Panc1 (cell line): ENCODE measurements around the gene SENP1. TPM values are rescaled to one million over a fixed set of nuclear protein-coding genes. Genes with fewer than 3 reads are reported as not detected.

Experiments
- ATAC-seq: fragments of 200-7000 bp; cut with Tn5 transposase; 2 replicates; pipeline ENCODE4 v1.9.1; 2020; ENCODE audit warnings: mild to moderate bottlenecking, moderate library complexity
- BruUV-seq: library from RNA; stranded (reverse); fragments of 400-500 nt; replicated peaks from 2 replicates; lab custom pipeline; 2021; lab: Mats Ljungman, UMichigan
- CTCF ChIA-PET: fragments of 300-600 bp; sonication (Branson Sonifier 250); formaldehyde crosslinking; loops from one replicate; lab custom pipeline; 2022; ENCODE audit warnings: antibody characterized with exemption; lab: Charles Lee
- POLR2A ChIA-PET: fragments of 300-600 bp; sonication (Branson Sonifier 250); formaldehyde crosslinking; loops from one replicate; lab custom pipeline; 2022; ENCODE audit warnings: antibody characterized with exemption; lab: Charles Lee
- DNase-seq: peaks from one replicate; pipeline ENCODE4 v3.0.0-alpha.2; 2010; ENCODE audit warnings: low read depth, low spot score
- H3K27ac ChIP-seq: 2 replicates; pipeline ENCODE4 v1.5.1; 2011; ENCODE audit warnings: mild to moderate bottlenecking, low read length, inconsistent platforms
- H3K27me3 ChIP-seq: fragments of 200-500 bp; sonication (Bioruptor generic); 2 replicates; pipeline ENCODE4 v1.6.0; 2014; ENCODE audit warnings: low read length, inconsistent platforms; ENCODE audit not compliant: control insufficient read depth, insufficient read depth
- H3K36me3 ChIP-seq: fragments of 200-500 bp; sonication (Bioruptor generic); 2 replicates; pipeline ENCODE4 v1.5.1; 2014; ENCODE audit warnings: inconsistent platforms, mild to moderate bottlenecking, low read length, moderate library complexity; ENCODE audit not compliant: control insufficient read depth, insufficient read depth
- H3K4me1 ChIP-seq: 2 replicates; pipeline ENCODE4 v1.5.1; 2011; ENCODE audit warnings: inconsistent platforms, mild to moderate bottlenecking, low read length, moderate library complexity; ENCODE audit not compliant: control insufficient read depth, insufficient read depth
- H3K4me3 ChIP-seq, 2 experiments: 2 replicates each; pipeline ENCODE4 v1.5.1; 2011 to 2012; ENCODE audit warnings: low read depth in 2 of 2, low read length in 2 of 2, mild to moderate bottlenecking in 2 of 2, inconsistent platforms in 1 of 2, moderate library complexity in 1 of 2
- H3K9me3 ChIP-seq: fragments of 200-500 bp; sonication (Bioruptor generic); 2 replicates; pipeline ENCODE4 v1.5.1; 2014; ENCODE audit warnings: low read depth, mild to moderate bottlenecking, inconsistent platforms, low read length, moderate library complexity; ENCODE audit not compliant: control insufficient read depth, insufficient read depth
- CTCF ChIP-seq: fragments of 450-650 bp; IDR thresholded peaks from 2 replicates; pipeline ENCODE4 v1.5.1; 2017; ENCODE audit warnings: mild to moderate bottlenecking
- POLR2AphosphoS5 ChIP-seq: IDR thresholded peaks from 2 replicates; pipeline ENCODE4 v1.6.1; 2012; ENCODE audit warnings: mild to moderate bottlenecking, low read depth, low read length, moderate library complexity
- REST ChIP-seq, 2 experiments: IDR thresholded peaks; 2 replicates each; pipeline ENCODE4 v1.6.1; 2011 to 2012; ENCODE audit warnings: low read depth in 2 of 2, control low read depth in 1 of 2, low read length in 1 of 2, mild to moderate bottlenecking in 1 of 2, moderate library complexity in 1 of 2; ENCODE audit not compliant: insufficient read depth in 1 of 2
- SIN3A ChIP-seq: IDR thresholded peaks from 2 replicates; pipeline ENCODE4 v1.6.1; 2012; ENCODE audit warnings: low read depth, mild to moderate bottlenecking, low read length, moderate library complexity, borderline replicate concordance; ENCODE audit not compliant: insufficient read depth
- TCF7L2 ChIP-seq: IDR thresholded peaks from 2 replicates; pipeline ENCODE4 v1.6.1; 2011; ENCODE audit warnings: mild to moderate bottlenecking, low read depth, low read length, inconsistent platforms
- in situ Hi-C: cut with HindIII; loops from 2 replicates; pipeline ENCODE4 v1.10.0; 2016; ENCODE audit warnings: low sequenced_read_pairs, low pct_unique_long_range_greater_than_20kb
- intact Hi-C: fragments of 100-400 bp; cut with micrococcal nuclease; formaldehyde crosslinking; loops from one replicate; pipeline ENCODE4 v1.10.0; 2022; ENCODE audit not compliant: unreplicated experiment
- microRNA-seq: library from miRNA; unstranded; fragments of <30 nt; microRNA quantifications from one replicate; pipeline ENCODE4 v1.1.0, GENCODE V29; 2020; ENCODE audit not compliant: unreplicated experiment
- total RNA-seq: library from RNA; stranded (reverse); gene quantifications from one replicate; pipeline ENCODE4 v1.2.1, GENCODE V29; 2021; ENCODE audit not compliant: unreplicated experiment

The SENP1 gene
- total RNA-seq, 1 experiment from 2014 or later, result 35.2 TPM

DNA sequence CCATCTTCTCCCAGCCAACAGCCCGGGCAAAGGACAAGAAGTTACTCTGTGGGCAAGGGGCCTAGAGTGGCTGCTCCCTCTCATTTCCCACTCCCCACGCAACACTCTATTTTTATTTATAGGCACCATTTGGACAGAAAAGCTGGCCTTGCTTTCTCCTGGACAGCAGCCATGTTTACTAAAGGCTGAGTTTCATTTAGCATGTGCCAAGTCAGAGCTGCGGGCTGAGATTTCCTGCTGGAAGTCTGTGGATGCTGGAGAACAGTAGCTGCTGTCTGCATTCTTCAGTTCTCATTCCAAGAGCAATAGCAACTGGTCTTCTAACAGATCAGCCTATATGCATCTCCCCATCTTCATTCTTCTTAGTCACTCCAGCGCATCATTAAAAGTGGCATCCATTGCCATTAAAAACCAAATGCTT is 109.9 kb downstream of the SENP1 start:
- ChIA-PET CTCF (no interaction called here), POLR2A (no interaction called here)
- DNase-seq, result no peak
- H3K27ac ChIP-seq, result no peak overlapping the region
- H3K27me3 ChIP-seq, result peaks cover 22% of the 10 kb centered on the region
- TF ChIP-seq REST (IDR thresholded peaks at IDR 0.05; ENCODE audit: insufficient read depth in 1 of 2, low read depth in 2 of 2, low read length in 1 of 2) (no peak), CTCF (no peak), TCF7L2 (no peak), POLR2AphosphoS5 (no peak), SIN3A (no peak)
- H3K36me3 ChIP-seq, result no peaks in the 10 kb centered on the region
- in situ Hi-C loops, result no loop called here
- ATAC-seq, result no peak
- intact Hi-C loops, result no loop called here
- H3K4me1 ChIP-seq, result peaks cover 3% of the 10 kb centered on the region
- no peak overlapping the region for H3K4me3 ChIP-seq
- H3K9me3 ChIP-seq, result no peaks in the 10 kb centered on the region
- no TSS peak for BruUV-seq

- intact Hi-C loops, result no loop called here
- in situ Hi-C loops, result no loop called here
Observed at GRCh38 chr12:47993491-47993890, 112.4 kb downstream of the SENP1 start.

More at GRCh38 chr12:47993491-47993890, 112.4 kb downstream of the SENP1 start:
- DNase-seq, result no peak
- H3K36me3 ChIP-seq, result no peaks in the 10 kb centered on the region
- TF ChIP-seq REST (IDR thresholded peaks at IDR 0.05; ENCODE audit: insufficient read depth in 1 of 2, low read depth in 2 of 2, low read length in 1 of 2) (no peak), CTCF (no peak), SIN3A (no peak), POLR2AphosphoS5 (no peak), TCF7L2 (no peak)
- ATAC-seq, result no peak
- H3K9me3 ChIP-seq, result no peaks in the 10 kb centered on the region
- no TSS peak for BruUV-seq
- no peak overlapping the region for H3K4me3 ChIP-seq
- no peak overlapping the region for H3K27ac ChIP-seq
- H3K27me3 ChIP-seq, result peaks cover 8% of the 10 kb centered on the region
- H3K4me1 ChIP-seq, result no peaks in the 10 kb centered on the region; the same call in 1 of the 2 replicates
- ChIA-PET CTCF (no interaction called here), POLR2A (no interaction called here)

Small RNA genes lying within 50 kb of the gene (microRNA-seq; reads per million reads assigned to microRNA genes)
- not detected for gene MIR6505

Other genes starting within 250 kb of the SENP1 start
- gene VDR, start 201.1 kb downstream of the SENP1 start, total RNA-seq, result 3.0 TPM
- 93.7 TPM for gene TMEM106C, start 142.5 kb downstream of the SENP1 start, total RNA-seq
- 1.4 TPM for gene COL2A1, start 101.6 kb downstream of the SENP1 start, total RNA-seq
- gene PFKM, start 13.3 kb upstream of the SENP1 start, total RNA-seq, result 56.1 TPM
- 17.1 TPM for gene ASB8, start 51.4 kb upstream of the SENP1 start, total RNA-seq
- gene CCDC184, start 77.6 kb upstream of the SENP1 start, total RNA-seq, result 0.74 TPM
- gene OR10AD1, start 97.2 kb upstream of the SENP1 start, total RNA-seq, result not detected
- 13.5 TPM for gene ZNF641, start 244.8 kb upstream of the SENP1 start, total RNA-seq